Ascending aorta (tissue), 2 donors: ENCODE data around the gene CACNA2D2. TPM values are rescaled to one million over a fixed set of nuclear protein-coding genes. Genes with fewer than 3 reads are reported as not detected.
"Not testable (repeated sequence)": the region's sequence is repeated elsewhere in the genome, so short reads cannot be mapped to it uniquely, and the experiment has no call there.

ENCODE experiments used
- DNase-seq, 2 donors: peaks; one replicate each; pipeline ENCODE4 v3.0.0-alpha.2; 2019; ENCODE audit warnings: low spot score in 2 of 2
- H3K27ac ChIP-seq, 2 donors: fragments of 200-600 bp; sonication (generic); one replicate each; pipeline ENCODE4 v1.5.1; 2016 to 2017; ENCODE audit warnings: mild to moderate bottlenecking in 1 of 2
- H3K27me3 ChIP-seq: fragments of 200-600 bp; sonication (generic); one replicate; pipeline ENCODE4 v1.5.1; 2017
- H3K36me3 ChIP-seq, 2 donors: fragments of 200-600 bp; sonication (generic); one replicate each; pipeline ENCODE4 v1.5.1; 2016
- H3K4me1 ChIP-seq, 2 donors: fragments of 200-600 bp; sonication (generic); one replicate each; pipeline ENCODE4 v1.5.1; 2016 to 2017; ENCODE audit warnings: mild to moderate bottlenecking in 1 of 2
- H3K4me3 ChIP-seq, 2 donors: fragments of 200-600 bp; sonication (generic); one replicate each; pipeline ENCODE4 v1.5.1; 2016 to 2017; ENCODE audit warnings: mild to moderate bottlenecking in 1 of 2
- H3K9me3 ChIP-seq, 2 donors: fragments of 200-600 bp; sonication (generic); one replicate each; pipeline ENCODE4 v1.5.1; 2016
- CTCF ChIP-seq, 3 experiments: fragments of 200-600 bp in 2 of 3; fragments of 450-650 bp in 1 of 3; sonication (generic) in 2 of 3; IDR thresholded peaks; one replicate each; pipeline ENCODE4 v1.5.1; 2016 to 2019; ENCODE audit warnings: antibody characterized with exemption in 3 of 3, mild to moderate bottlenecking in 1 of 3, moderate library complexity in 1 of 3
- intact Hi-C: fragments of 100-400 bp; cut with DNase I; formaldehyde crosslinking; loops from one replicate; pipeline ENCODE4 v1.15.1; 2023
- total RNA-seq: library from RNA; depleted of rRNA; stranded (reverse); fragments of >200 nt; gene quantifications from one replicate; pipeline ENCODE4 v1.1.0, GENCODE V29; 2016

The CACNA2D2 gene
- total RNA-seq, 1 donor from 2014 or later: 0.85 TPM

GRCh38 chr3:50517721-50518206, 14.3 kb upstream of the CACNA2D2 start:
- Histone ChIP-seq H3K27ac (no peak overlapping the region), H3K4me1 (peaks cover 0 to 8% of the 10 kb centered on the region in 2 donors), H3K4me3 (no peak overlapping the region), H3K27me3 (no peaks in the 10 kb centered on the region), H3K9me3 (no peaks in the 10 kb centered on the region), H3K36me3 (no peaks in the 10 kb centered on the region)
- TF ChIP-seq CTCF (IDR thresholded peaks at IDR 0.05): no peak
- intact Hi-C loops: loop anchor here (10.0 kb wide), 1 partner anchor 97 kb away; the partner anchor contains the start of genes CISH and MAPKAPK3
- no peak for DNase-seq

DNA sequence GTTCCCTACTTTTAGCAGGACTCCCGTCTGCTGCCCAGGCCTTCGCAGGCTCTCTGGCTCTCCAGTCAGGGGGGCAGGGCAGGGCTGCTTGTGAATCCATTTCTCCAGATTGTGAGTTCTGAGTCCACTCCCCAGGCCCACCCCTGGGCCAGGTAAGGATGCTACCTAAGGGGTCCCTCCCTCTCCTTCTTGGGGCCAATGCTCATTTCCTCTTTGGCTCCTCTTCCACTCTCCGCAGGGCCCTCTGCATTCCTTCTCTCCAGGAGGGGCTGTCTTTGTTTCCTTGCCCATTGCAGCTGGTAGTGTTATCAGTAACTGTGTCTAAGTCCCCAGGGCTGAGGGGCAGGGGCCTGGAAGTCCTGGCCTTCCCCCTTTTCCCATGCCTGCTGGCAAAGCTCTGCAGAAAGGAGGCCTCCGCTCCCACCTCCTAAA, 13.0 kb upstream of the CACNA2D2 start:
- intact Hi-C loops: loop anchor here (10.0 kb wide), 1 partner anchor 98 kb away; the partner anchor contains the start of genes CISH and MAPKAPK3
- no peaks in the 10 kb centered on the region for H3K27me3 ChIP-seq
- peak overlapping the region in 1 of 2 donors; percentile 36 for H3K27ac ChIP-seq
- no peaks in the 10 kb centered on the region for H3K9me3 ChIP-seq
- H3K4me3 ChIP-seq: peak overlapping the region in 1 of 2 donors; percentile 49
- no peaks in the 10 kb centered on the region for H3K36me3 ChIP-seq
- H3K4me1 ChIP-seq: peaks cover 0 to 8% of the 10 kb centered on the region in 2 donors
- TF ChIP-seq CTCF (IDR thresholded peaks at IDR 0.05): no peak
- no peak for DNase-seq

- peak in 1 of 2 donors; percentile 75 for DNase-seq
- H3K4me3 ChIP-seq: peak overlapping the region; percentile 28 to 49
- TF ChIP-seq CTCF (IDR thresholded peaks at IDR 0.05): no peak
- peaks cover 0 to 8% of the 10 kb centered on the region in 2 donors for H3K4me1 ChIP-seq
- H3K27ac ChIP-seq: peak overlapping the region; percentile 36 to 46
- no peaks in the 10 kb centered on the region for H3K9me3 ChIP-seq
- no peaks in the 10 kb centered on the region for H3K36me3 ChIP-seq
- no peaks in the 10 kb centered on the region for H3K27me3 ChIP-seq
- intact Hi-C loops: loop anchor here (10.0 kb wide), 1 partner anchor 99 kb away; the partner anchor contains the start of genes CISH and MAPKAPK3
These were observed 12.4 kb upstream of the CACNA2D2 start for GRCh38 chr3:50515565-50516439.

GRCh38 chr3:50512908-50513307, 9.5 kb upstream of the CACNA2D2 start:
- intact Hi-C loops: loop anchor here (10.0 kb wide), 1 partner anchor 102 kb away; the partner anchor contains the start of genes CISH and MAPKAPK3
- not testable (repeated sequence) for H3K4me1 ChIP-seq, H3K27me3 ChIP-seq, H3K9me3 ChIP-seq, H3K27ac ChIP-seq, H3K4me3 ChIP-seq, H3K36me3 ChIP-seq, DNase-seq

GRCh38 chr3:50512131-50512530, 8.7 kb upstream of the CACNA2D2 start:
- H3K4me3 ChIP-seq: no peak overlapping the region
- H3K9me3 ChIP-seq: no peaks in the 10 kb centered on the region
- intact Hi-C loops: loop anchor here (10.0 kb wide), 1 partner anchor 103 kb away; the partner anchor contains the start of genes CISH and MAPKAPK3
- no peak overlapping the region for H3K27ac ChIP-seq
- no peaks in the 10 kb centered on the region for H3K27me3 ChIP-seq
- no peak for TF ChIP-seq CTCF (IDR thresholded peaks at IDR 0.05)
- DNase-seq: no peak
- H3K4me1 ChIP-seq: peaks cover 0 to 8% of the 10 kb centered on the region in 2 donors
- no peaks in the 10 kb centered on the region for H3K36me3 ChIP-seq

GRCh38 chr3:50510325-50510724, 6.9 kb upstream of the CACNA2D2 start:
- TF ChIP-seq CTCF (IDR thresholded peaks at IDR 0.05): no peak
- intact Hi-C loops: loop anchor here (10.0 kb wide), 1 partner anchor 104 kb away; the partner anchor contains the start of genes CISH and MAPKAPK3
- no peak for DNase-seq

More at GRCh38 chr3:50510325-50510724, 6.9 kb upstream of the CACNA2D2 start:
- Histone ChIP-seq H3K4me1 (no peaks in the 10 kb centered on the region), H3K4me3 (no peak overlapping the region), H3K9me3 (no peaks in the 10 kb centered on the region), H3K27me3 (no peaks in the 10 kb centered on the region), H3K36me3 (no peaks in the 10 kb centered on the region), H3K27ac (no peak overlapping the region)
